ENCODE results near the gene ANKMY2.

Gene ANKMY2

DNA sequence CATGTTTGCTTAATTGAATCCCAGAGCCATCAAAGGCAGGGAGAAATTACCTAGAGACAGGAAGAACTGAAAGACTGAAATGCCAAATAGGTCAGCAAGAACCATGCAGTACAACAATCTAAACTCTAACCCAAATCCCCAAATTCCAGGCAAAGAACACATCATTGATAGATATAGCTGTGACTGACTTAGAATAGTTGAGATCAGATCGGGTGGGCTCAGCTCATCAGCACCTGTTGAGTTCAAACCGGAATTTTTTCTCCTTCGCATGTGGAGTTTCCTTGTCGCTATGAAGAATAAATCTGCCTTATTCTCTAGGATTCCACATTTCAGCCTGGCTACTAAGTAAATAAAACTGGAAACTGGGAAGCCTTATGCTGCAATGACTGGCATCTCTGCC, 1.4 kb downstream of the ANKMY2 start:
- no peak for DNase-seq (ENCODE audit: extremely low read depth, low read depth)
- H3K4me3 ChIP-seq (replicated peaks; ENCODE audit: low read depth, low read length), result peak overlapping the region; percentile 91
- TF ChIP-seq, protein P1, sequence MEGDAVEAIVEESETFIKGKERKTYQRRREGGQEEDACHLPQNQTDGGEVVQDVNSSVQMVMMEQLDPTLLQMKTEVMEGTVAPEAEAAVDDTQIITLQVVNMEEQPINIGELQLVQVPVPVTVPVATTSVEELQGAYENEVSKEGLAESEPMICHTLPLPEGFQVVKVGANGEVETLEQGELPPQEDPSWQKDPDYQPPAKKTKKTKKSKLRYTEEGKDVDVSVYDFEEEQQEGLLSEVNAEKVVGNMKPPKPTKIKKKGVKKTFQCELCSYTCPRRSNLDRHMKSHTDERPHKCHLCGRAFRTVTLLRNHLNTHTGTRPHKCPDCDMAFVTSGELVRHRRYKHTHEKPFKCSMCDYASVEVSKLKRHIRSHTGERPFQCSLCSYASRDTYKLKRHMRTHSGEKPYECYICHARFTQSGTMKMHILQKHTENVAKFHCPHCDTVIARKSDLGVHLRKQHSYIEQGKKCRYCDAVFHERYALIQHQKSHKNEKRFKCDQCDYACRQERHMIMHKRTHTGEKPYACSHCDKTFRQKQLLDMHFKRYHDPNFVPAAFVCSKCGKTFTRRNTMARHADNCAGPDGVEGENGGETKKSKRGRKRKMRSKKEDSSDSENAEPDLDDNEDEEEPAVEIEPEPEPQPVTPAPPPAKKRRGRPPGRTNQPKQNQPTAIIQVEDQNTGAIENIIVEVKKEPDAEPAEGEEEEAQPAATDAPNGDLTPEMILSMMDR (IDR thresholded peaks at IDR 0.05; ENCODE audit: low read depth, low read length, missing control alignments), result no peak

DNA sequence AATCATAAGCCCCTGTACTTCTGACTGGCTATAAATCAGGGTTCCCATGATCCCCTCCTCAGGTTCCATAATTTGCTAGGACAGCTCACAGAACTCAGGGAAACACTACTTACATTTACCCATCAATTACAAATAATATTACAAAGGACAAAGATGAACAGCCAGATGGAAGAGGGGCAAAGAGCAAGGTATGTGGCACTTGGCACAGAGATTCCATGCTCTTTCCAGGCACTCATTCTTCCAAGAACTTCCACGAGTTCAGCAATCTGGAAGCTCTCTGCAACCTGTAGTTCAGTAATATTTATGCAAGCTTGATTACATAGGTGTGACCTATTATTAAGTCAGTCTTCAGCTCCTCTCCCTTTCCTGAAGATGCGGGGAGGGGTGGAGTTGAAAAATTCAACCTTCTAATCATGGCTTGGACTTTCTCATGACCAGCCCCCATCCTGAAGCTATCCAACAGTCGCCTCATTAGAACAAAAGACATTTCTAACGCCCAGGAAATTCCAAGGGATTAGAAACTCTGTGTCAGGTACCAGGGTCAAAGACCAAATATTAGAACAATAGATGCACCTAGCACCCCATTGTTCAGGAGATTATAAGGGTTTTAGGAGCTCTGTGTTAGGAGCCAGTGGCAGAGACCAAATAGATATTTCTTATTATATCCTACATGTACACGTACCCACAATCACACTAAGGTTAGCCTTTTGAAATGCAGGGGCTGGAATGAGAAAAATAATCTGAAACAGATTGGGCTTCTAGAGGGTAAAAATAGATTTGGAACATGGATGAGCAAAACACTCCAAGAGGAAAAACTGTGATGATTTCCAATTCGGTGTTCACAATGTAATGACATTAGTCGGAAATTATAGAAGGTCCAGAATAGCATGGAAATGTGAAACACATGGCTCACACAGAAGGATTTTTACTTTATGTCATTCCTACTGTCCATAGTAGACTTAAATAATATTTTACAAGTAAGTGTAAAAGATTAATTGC, 7.0 kb downstream of the ANKMY2 start:
- no peak for DNase-seq (ENCODE audit: extremely low read depth, low read depth)
- TF ChIP-seq, protein P1 (IDR thresholded peaks at IDR 0.05; ENCODE audit: low read depth, low read length, missing control alignments), result no peak
- no peak overlapping the region for H3K4me3 ChIP-seq (replicated peaks; ENCODE audit: low read depth, low read length)

DNA sequence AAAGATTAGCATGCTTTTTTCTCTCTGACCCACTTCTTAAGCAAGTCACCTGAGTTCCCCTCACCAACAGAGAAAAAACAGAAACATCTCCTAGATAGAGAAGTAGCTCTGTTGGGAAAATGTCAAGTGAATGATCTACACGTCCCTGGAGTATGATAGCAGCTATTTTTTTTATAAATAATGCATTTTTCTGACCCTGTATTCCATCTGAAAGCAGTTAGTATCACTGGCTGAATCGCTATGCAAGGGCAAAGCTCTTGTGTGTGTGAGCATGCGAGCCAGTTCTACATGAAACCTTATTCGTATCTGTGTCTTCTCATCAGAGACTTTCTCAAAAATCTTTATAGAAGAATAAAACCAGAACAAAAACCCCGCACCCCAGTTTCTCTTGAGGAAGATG, 8.2 kb downstream of the ANKMY2 start:
- TF ChIP-seq, protein P1 (IDR thresholded peaks at IDR 0.05; ENCODE audit: low read depth, low read length, missing control alignments), result no peak

DNA sequence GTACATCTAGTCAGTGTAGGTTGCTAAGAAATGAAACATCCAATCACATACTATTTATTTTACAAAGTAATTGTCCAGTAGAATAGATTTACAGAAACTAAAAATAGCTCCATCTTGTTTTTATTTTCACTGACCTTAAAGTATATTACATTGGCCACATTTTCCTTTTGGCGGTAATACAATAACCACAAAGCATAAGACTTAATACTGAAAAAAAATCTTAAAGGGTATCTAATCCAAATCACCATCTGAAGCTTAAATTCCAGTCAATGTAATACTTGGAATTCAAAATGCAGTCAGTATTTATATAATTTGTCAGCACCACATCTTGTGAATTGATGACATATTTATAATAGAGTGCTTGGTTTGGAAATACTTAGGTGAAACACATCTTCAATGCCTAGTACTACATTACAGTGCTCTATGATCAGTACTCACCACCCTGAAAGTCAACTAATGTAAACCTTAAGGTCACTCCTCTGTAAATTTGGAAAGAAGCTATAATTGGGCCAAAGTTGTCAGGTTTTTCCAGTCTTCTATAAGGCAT, 8.9 kb downstream of the ANKMY2 start:
- TF ChIP-seq, protein P1 (IDR thresholded peaks at IDR 0.05; ENCODE audit: low read depth, low read length, missing control alignments), result no peak
- DNase-seq (ENCODE audit: extremely low read depth, low read depth), result peak; percentile 46
- no peak overlapping the region for H3K4me3 ChIP-seq (replicated peaks; ENCODE audit: low read depth, low read length)

More for the DNA sequence above, 8.2 kb downstream of the ANKMY2 start:
- DNase-seq (ENCODE audit: extremely low read depth, low read depth), result no peak
- H3K4me3 ChIP-seq (replicated peaks; ENCODE audit: low read depth, low read length), result no peak overlapping the region

DNA sequence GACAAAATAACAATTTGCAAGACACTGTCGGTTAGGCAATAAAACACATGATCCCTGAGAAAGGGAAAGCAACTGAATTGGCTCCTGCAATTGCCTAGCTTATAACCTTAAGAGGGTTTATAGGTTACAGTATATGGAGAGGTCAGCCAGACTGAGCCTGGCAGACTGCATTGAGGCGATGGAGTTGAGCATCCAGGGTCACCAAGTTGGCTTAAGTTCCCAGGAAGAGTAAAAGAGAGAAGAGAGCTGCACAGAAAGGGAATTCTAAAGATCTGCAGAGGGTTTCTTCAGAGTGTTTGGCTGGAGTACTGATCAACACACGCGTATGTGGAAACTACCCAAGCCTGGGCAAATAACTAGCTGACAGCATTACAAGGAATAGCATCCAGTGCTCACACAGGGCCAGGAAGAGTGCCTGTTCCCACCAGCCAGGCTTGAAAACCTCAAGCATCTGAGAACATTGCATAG, 11.2 kb downstream of the ANKMY2 start:
- H3K4me3 ChIP-seq (replicated peaks; ENCODE audit: low read depth, low read length), result no peak overlapping the region
- TF ChIP-seq, protein P1 (IDR thresholded peaks at IDR 0.05; ENCODE audit: low read depth, low read length, missing control alignments), result no peak
- no peak for DNase-seq (ENCODE audit: extremely low read depth, low read depth)

DNA sequence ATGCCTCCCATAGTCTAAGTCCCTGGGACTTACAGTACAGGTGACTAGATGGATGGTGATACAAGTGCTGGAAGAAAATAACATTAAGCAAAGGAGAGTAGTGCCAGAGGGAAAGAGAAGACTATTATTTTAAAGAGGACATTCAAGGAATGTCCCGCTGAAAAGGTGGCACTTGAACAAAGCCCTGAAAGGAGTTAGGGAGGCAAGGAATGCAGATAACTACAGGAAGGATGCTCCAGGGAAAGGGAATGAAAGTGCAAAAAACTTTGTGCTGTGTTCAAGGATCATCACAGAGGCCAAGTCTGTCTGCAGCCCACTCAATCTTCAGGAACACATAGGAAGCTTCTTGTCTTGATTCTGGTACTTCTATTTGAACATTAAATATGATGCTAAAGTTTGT, 14.9 kb downstream of the ANKMY2 start:
- DNase-seq (ENCODE audit: extremely low read depth, low read depth), result no peak
- TF ChIP-seq, protein P1 (IDR thresholded peaks at IDR 0.05; ENCODE audit: low read depth, low read length, missing control alignments), result no peak
- H3K4me3 ChIP-seq (replicated peaks; ENCODE audit: low read depth, low read length), result no peak overlapping the region
